OCI-M2 (cell line): Measurements from ENCODE around the gene ZRANB1.

ENCODE experiments used
- DNase-seq: peaks from one replicate; lab custom pipeline; 2025; ENCODE audit not compliant: unreplicated experiment; lab: John Stamatoyannopoulos, UW

The ZRANB1 gene

DNA sequence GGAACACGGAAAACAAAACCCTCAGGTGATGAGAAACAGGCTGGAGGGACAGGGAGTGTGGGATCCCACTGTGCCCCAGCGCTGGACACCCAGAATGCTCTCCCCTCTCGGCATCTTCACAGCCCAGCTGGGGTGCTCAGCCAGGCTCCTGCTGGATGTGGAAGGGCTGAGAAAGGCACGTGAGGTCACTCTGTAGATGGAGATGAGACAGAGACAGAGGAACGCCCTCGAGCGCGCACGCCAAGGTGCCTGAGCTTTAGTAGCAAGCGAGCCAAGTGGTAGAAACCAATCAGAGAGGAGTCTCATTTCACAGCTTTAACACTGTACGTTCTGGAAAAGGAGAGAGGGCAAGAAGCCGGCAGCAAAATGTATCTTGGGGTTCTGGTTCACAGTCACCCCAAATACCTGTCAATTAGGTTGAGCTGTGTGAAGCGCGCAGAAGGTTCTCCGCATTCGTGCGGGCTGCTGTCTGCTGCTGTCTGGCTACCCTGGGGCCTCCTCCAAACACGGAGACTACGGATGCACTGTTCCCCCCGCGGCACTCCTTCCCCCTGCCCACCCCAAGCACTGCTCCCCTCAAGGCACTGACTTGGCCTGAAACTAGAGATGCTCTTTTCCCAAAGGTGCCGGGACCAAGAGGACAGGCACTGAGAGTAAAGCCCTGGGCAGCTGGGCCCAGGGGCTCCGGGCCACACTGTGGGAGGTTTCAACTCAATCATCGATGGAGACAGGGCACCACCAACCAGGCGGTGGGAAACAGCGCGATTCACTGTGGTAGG is 91.4 kb downstream of the ZRANB1 start:
- DNase-seq: no peak

DNA sequence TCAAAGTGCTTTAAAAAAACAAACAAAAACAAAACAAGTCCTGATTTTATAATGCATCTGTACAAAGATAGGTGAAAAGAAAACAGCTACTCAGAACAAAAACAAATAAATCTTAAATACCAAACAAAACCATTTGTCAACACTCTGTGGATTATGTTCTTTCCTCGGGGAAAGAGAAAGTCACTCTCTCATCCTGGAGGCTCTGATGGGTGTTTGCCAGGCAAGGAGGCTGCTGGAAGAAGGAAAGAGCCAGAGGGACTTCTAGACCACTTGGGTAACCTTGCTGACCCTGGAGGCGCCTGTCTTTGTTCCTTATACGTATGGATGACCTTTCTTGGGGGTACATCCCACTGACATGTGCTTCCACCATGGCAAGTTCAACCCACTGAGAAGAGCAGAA is 92.8 kb downstream of the ZRANB1 start:
- DNase-seq: no peak

DNA sequence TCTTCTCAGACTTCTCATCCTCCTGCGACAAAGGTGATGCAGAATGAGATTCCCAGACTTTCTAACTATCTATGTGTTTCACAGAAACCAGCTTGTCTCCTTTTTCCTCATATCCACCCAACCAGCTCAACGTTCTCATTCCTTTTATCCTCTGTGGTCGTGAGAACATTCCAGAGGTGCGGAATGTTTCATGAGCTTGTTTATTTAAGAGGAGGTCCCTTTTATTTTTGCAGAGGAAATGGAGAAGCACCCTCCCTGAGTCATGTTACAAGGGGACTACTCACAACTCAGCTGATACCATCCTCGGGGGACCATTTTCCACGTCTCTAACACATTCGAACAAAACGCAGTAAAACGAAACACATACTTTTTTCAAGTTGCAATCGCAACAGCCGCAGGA is 93.2 kb downstream of the ZRANB1 start:
- DNase-seq: no peak

DNA sequence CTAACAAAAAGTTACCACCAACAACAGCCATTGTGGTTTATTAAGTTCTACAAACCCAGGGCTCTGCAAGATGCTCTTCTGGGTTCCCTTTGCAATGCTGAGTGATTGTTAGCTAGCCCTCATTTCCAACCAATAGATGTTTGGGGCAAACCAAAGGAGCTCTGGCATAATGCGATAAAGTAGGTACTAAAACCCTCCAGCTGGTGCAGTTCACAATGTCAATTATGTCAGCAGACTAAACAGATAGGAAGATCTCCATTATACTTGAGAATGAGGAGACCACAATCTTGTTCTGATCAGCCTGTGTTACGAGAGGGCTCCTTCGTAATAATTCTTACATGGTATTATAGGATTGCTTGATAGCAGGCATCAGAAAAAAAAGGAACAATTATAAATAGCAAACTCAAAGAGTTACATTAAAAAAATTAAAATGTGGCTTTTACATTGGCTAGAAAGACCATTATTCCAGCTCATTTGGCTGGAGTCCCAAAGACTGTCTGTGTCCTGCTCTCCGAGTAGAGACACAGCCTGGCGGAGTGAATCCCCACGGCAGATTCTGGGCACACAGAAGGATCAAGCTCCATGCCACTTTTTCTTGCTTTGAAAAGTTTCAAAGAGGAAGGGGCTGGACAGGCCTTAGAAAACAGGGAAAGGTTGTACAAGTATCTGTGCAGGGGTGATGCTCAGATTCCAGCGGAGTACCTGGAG is 93.8 kb downstream of the ZRANB1 start:
- DNase-seq: no peak

DNA sequence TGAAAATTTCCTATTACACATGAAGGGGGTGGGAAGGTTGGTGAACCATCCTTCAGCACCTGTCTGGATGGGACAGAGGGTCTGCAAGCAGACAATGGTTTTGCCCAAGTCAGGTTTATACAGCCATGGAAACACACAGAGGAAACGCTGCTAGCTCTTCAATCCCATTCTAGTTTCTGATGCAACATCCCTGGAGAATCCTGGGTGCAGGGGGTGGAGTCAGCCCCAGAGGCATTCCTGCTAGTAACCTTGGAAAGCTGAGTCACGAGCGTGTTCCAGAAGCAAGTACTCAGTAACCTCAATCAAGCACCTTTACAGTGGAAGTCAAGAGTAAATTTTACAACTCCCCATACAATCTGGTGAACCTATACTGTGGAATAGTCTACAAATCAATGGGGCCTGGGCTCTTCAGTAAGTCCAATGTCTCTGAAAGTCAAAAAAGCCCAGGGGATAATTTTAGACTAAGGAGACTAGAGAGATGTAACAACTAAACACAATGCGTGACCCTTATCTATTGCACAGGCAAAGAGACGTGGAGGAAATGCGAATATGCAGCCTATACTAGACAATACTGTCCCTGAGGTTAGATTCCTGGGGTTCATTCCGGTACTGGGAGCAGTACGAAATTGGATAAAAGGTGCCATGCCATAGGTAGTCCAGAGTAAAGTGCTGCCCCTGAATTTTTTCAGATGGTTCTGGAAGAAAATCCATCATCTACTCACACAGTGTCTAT is 95.4 kb downstream of the ZRANB1 start:
- DNase-seq: no peak
